ENCODE results near the gene CSTPP1. TPM values are rescaled to one million over a fixed set of nuclear protein-coding genes. Genes with fewer than 3 reads are reported as not detected.
"Not testable (repeated sequence)": the region's sequence is repeated elsewhere in the genome, so short reads cannot be mapped to it uniquely, and the experiment has no call there.

CSTPP1 gene
- total RNA-seq, 4 donors from 2014 or later = 18.3 to 27.0 (median 24.6) TPM

GRCh38 chr11:47187723-47188122, 251.2 kb downstream of the CSTPP1 start:
- Histone ChIP-seq H3K4me3 (peak overlapping the region in 2 of 4 donors; percentile 60 to 91), H3K4me1 (peaks cover 10 to 43% (median 34%) of the 10 kb centered on the region in 4 donors), H3K36me3 (no peaks in the 10 kb centered on the region), H3K9me3 (no peaks in the 10 kb centered on the region), H3K27ac (peak overlapping the region; percentile 80 to 92 (median 89)), H3K27me3 (peaks cover 46% of the 10 kb centered on the region)
- no peak for TF ChIP-seq CTCF (IDR thresholded peaks at IDR 0.05)
- no peak for TF ChIP-seq EP300 (IDR thresholded peaks at IDR 0.05; ENCODE audit: low read depth)
- TF ChIP-seq POLR2AphosphoS5 (IDR thresholded peaks at IDR 0.05) = no peak
- TF ChIP-seq POLR2A (IDR thresholded peaks at IDR 0.05) = no peak
- DNase-seq = no peak
- WGBS, 2 donors (ENCODE audit: low coverage in 1 of 2) = 28 to 50% methylated on average over 1 to 5 of the region's 5 CpGs
- in situ Hi-C loops (cut with MboI; ENCODE audit: low pct_ligation_motif_present in 1 of 4, low pct_unique_long_range_greater_than_20kb in 1 of 4, low sequenced_read_pairs in 3 of 4) = loop anchor here in 1 of 4 donors (25.0 kb wide), 1 partner anchor 175 kb away; the partner anchor contains the start of gene MYBPC3
- intact Hi-C loops (cut with DNase I; ENCODE audit: low total_unique reads) = no loop called here

GRCh38 chr11:47188259-47188658, 251.7 kb downstream of the CSTPP1 start:
- WGBS, 2 donors (ENCODE audit: low coverage in 1 of 2) = 95 to 100% methylated on average over 1 of the region's 1 CpG
- peak overlapping the region; percentile 80 to 92 (median 89) for H3K27ac ChIP-seq
- no peaks in the 10 kb centered on the region for H3K9me3 ChIP-seq
- H3K4me3 ChIP-seq = no peak overlapping the region
- in situ Hi-C loops (cut with MboI; ENCODE audit: low pct_ligation_motif_present in 1 of 4, low pct_unique_long_range_greater_than_20kb in 1 of 4, low sequenced_read_pairs in 3 of 4) = loop anchor here in 1 of 4 donors (25.0 kb wide), 1 partner anchor 174 kb away; the partner anchor contains the start of gene MYBPC3
- H3K4me1 ChIP-seq = peaks cover 10 to 43% (median 34%) of the 10 kb centered on the region in 4 donors
- DNase-seq = no peak
- intact Hi-C loops (cut with DNase I; ENCODE audit: low total_unique reads) = no loop called here
- no peak for TF ChIP-seq POLR2A (IDR thresholded peaks at IDR 0.05)
- H3K36me3 ChIP-seq = no peaks in the 10 kb centered on the region
- H3K27me3 ChIP-seq = peaks cover 46% of the 10 kb centered on the region

- H3K27ac ChIP-seq = peak overlapping the region; percentile 25 to 92 (median 68)
- no peak for TF ChIP-seq CTCF (IDR thresholded peaks at IDR 0.05)
- TF ChIP-seq EP300 (IDR thresholded peaks at IDR 0.05; ENCODE audit: low read depth) = peak; percentile 71
- TF ChIP-seq POLR2AphosphoS5 (IDR thresholded peaks at IDR 0.05) = peak; percentile 56 to 83 (median 78)
- TF ChIP-seq POLR2A (IDR thresholded peaks at IDR 0.05) = no peak
- H3K36me3 ChIP-seq = no peaks in the 10 kb centered on the region
- no peak overlapping the region for H3K4me3 ChIP-seq
- H3K27me3 ChIP-seq = peaks cover 45% of the 10 kb centered on the region
- peaks cover 10 to 42% (median 31%) of the 10 kb centered on the region in 4 donors for H3K4me1 ChIP-seq
- intact Hi-C loops (cut with DNase I; ENCODE audit: low total_unique reads) = no loop called here
- no peaks in the 10 kb centered on the region for H3K9me3 ChIP-seq
- 53 to 60% methylated on average over 4 to 11 of the region's 11 CpGs for WGBS, 2 donors (ENCODE audit: low coverage in 1 of 2)
- in situ Hi-C loops (cut with MboI; ENCODE audit: low pct_ligation_motif_present in 1 of 4, low pct_unique_long_range_greater_than_20kb in 1 of 4, low sequenced_read_pairs in 3 of 4) = loop anchor here in 1 of 4 donors (25.0 kb wide), 1 partner anchor 173 kb away; the partner anchor contains the start of gene MYBPC3
- no peak for DNase-seq
These were observed 252.7 kb downstream of the CSTPP1 start for GRCh38 chr11:47189100-47189834.

GRCh38 chr11:47191137-47191536, 254.6 kb downstream of the CSTPP1 start:
- 83 to 86% methylated on average over 1 to 10 of the region's 10 CpGs for WGBS, 2 donors (ENCODE audit: low coverage in 1 of 2)
- H3K4me3 ChIP-seq; DNase-seq; H3K9me3 ChIP-seq; intact Hi-C loops (cut with DNase I; ENCODE audit: low total_unique reads); H3K27ac ChIP-seq; H3K36me3 ChIP-seq: not testable (repeated sequence)
- H3K27me3 ChIP-seq = peaks cover 27% of the 10 kb centered on the region
- in situ Hi-C loops (cut with MboI; ENCODE audit: low pct_ligation_motif_present in 1 of 4, low pct_unique_long_range_greater_than_20kb in 1 of 4, low sequenced_read_pairs in 3 of 4) = loop anchor here in 1 of 4 donors (25.0 kb wide), 1 partner anchor 171 kb away; the partner anchor contains the start of gene MYBPC3
- H3K4me1 ChIP-seq = peaks cover 0 to 23% (median 13%) of the 10 kb centered on the region in 4 donors

GRCh38 chr11:47192111-47192510, 255.6 kb downstream of the CSTPP1 start:
- in situ Hi-C loops (cut with MboI; ENCODE audit: low pct_ligation_motif_present in 1 of 4, low pct_unique_long_range_greater_than_20kb in 1 of 4, low sequenced_read_pairs in 3 of 4) = loop anchor here in 1 of 4 donors (25.0 kb wide), 1 partner anchor 170 kb away; the partner anchor contains the start of gene MYBPC3

GRCh38 chr11:47198161-47198560, 261.6 kb downstream of the CSTPP1 start:
- H3K36me3 ChIP-seq; H3K9me3 ChIP-seq; H3K4me3 ChIP-seq; H3K4me1 ChIP-seq; intact Hi-C loops (cut with DNase I; ENCODE audit: low total_unique reads); H3K27ac ChIP-seq; H3K27me3 ChIP-seq; DNase-seq: not testable (repeated sequence)
- 88% methylated on average over 9 of the region's 9 CpGs; no CpG with 5 or more reads in 1 of the 2 donors for WGBS, 2 donors (ENCODE audit: low coverage in 1 of 2)
- in situ Hi-C loops (cut with MboI; ENCODE audit: low pct_ligation_motif_present in 1 of 4, low pct_unique_long_range_greater_than_20kb in 1 of 4, low sequenced_read_pairs in 3 of 4) = loop anchor here in 1 of 4 donors (25.0 kb wide), 1 partner anchor 164 kb away; the partner anchor contains the start of gene MYBPC3

More at GRCh38 chr11:47192111-47192510, 255.6 kb downstream of the CSTPP1 start:
- no peak overlapping the region for H3K4me3 ChIP-seq
- H3K4me1 ChIP-seq = peaks cover 0 to 15% (median 7%) of the 10 kb centered on the region in 4 donors
- peaks cover 18% of the 10 kb centered on the region for H3K27me3 ChIP-seq
- no peak for DNase-seq
- no peaks in the 10 kb centered on the region for H3K9me3 ChIP-seq
- WGBS, 2 donors (ENCODE audit: low coverage in 1 of 2) = 87 to 89% methylated on average over 4 of the region's 4 CpGs
- TF ChIP-seq POLR2AphosphoS5 (IDR thresholded peaks at IDR 0.05) (no peak), POLR2A (IDR thresholded peaks at IDR 0.05) (no peak), CTCF (IDR thresholded peaks at IDR 0.05) (no peak), EP300 (IDR thresholded peaks at IDR 0.05; ENCODE audit: low read depth) (no peak)
- intact Hi-C loops (cut with DNase I; ENCODE audit: low total_unique reads) = no loop called here
- no peak overlapping the region for H3K27ac ChIP-seq
- H3K36me3 ChIP-seq = no peaks in the 10 kb centered on the region
